K562 (cell line): ENCODE measurements around the gene SELPLG. TPM values are rescaled to one million over a fixed set of nuclear protein-coding genes. Genes with fewer than 3 reads are reported as not detected.

ENCODE experiments used
- ATAC-seq: fragments of 200-7000 bp; cut with Tn5 transposase; 3 replicates; pipeline ENCODE4 v1.9.1; 2020; ENCODE audit warnings: moderate library complexity
- BruUV-seq: library from RNA; stranded (reverse); fragments of 400-500 nt; replicated peaks from 2 replicates; lab custom pipeline; 2021; lab: Mats Ljungman, UMichigan
- CTCF ChIA-PET: fragments of 300-600 bp; formaldehyde crosslinking; extraction: SDS; loops from one replicate; lab custom pipeline; 2021; ENCODE audit warnings: low intra/inter-chr PET ratio; lab: Yijun Ruan, JAX
- POLR2A ChIA-PET: fragments of 300-600, 350-650 bp; sonication (Branson Sonifier 250); formaldehyde crosslinking; extraction: SDS; loops from one replicate; lab custom pipeline; 2021; ENCODE audit warnings: antibody characterized with exemption, inconsistent platforms; lab: Yijun Ruan, JAX
- DNase-seq, 4 experiments: peaks; one replicate each; pipeline versions ENCODE4 v3.0.0 to v3.0.0-alpha.2; 2011 to 2018; ENCODE audit warnings: low spot score in 3 of 4, mixed read lengths in 3 of 4; ENCODE audit errors: extremely low read depth in 1 of 4
- FAIRE-seq: peaks from 2 replicates; lab custom pipeline; 2011; peaks lifted over from hg19 to GRCh38; lab: Jason Lieb, UNC
- H2AFZ ChIP-seq: 2 replicates; pipeline ENCODE4 v1.6.0; 2011; ENCODE audit warnings: low read depth, low read length, control low read depth, inconsistent platforms
- H3K27ac ChIP-seq: fragments of 200-600 bp; 3 replicates; pipeline ENCODE4 v1.8.0; 2011; ENCODE audit warnings: low read depth, mild to moderate bottlenecking, control low read depth, inconsistent platforms, low read length, moderate library complexity, mixed read lengths; ENCODE audit errors: extremely low read depth
- H3K27me3 ChIP-seq, 2 experiments: fragments of 300-600 bp in 1 of 2; 2 replicates in 1 of 2; 3 replicates in 1 of 2; pipeline versions ENCODE4 v1.6.0 to v1.8.0; 2011; ENCODE audit warnings: inconsistent platforms in 2 of 2, low read length in 2 of 2, mild to moderate bottlenecking in 1 of 2, mixed read lengths in 1 of 2, moderate library complexity in 1 of 2; ENCODE audit not compliant: control insufficient read depth in 2 of 2, insufficient read depth in 2 of 2
- H3K36me3 ChIP-seq: fragments of 300-600 bp; 3 replicates; pipeline ENCODE4 v1.8.0; 2011; ENCODE audit warnings: mild to moderate bottlenecking, low read length, inconsistent platforms; ENCODE audit not compliant: control insufficient read depth, insufficient read depth
- H3K4me1 ChIP-seq, 2 experiments: fragments of 200-600 bp in 1 of 2; replicated peaks in 1 of 2; 2 replicates in 1 of 2; 3 replicates in 1 of 2; pipeline versions ENCODE4 v1.5.1 to v1.8.0; 2011; ENCODE audit warnings: inconsistent platforms in 2 of 2, low read length in 2 of 2, mild to moderate bottlenecking in 1 of 2, mixed read lengths in 1 of 2, moderate library complexity in 1 of 2; ENCODE audit not compliant: control insufficient read depth in 2 of 2, insufficient read depth in 2 of 2
- H3K4me2 ChIP-seq: 2 replicates; pipeline ENCODE4 v1.6.1; 2011; ENCODE audit warnings: low read length, control low read depth, inconsistent platforms, mixed read lengths; ENCODE audit not compliant: insufficient read depth
- H3K4me3 ChIP-seq: fragments of 200-600 bp; sonication (generic), shearing (Covaris generic); 2 replicates; pipeline ENCODE4 v1.5.1; 2016; ENCODE audit warnings: control low read depth, inconsistent platforms
- H3K79me2 ChIP-seq: fragments of 200-600 bp; 3 replicates; pipeline ENCODE4 v1.8.0; 2011; ENCODE audit warnings: low read length, inconsistent platforms; ENCODE audit not compliant: control insufficient read depth, insufficient read depth
- H3K9ac ChIP-seq, 2 experiments: 2 replicates each; pipeline versions ENCODE4 v1.6.0 to v1.6.1; 2011; ENCODE audit warnings: low read depth in 2 of 2, low read length in 2 of 2, control low read depth in 1 of 2, inconsistent platforms in 1 of 2, mild to moderate bottlenecking in 1 of 2, mixed read lengths in 1 of 2; ENCODE audit not compliant: insufficient read depth in 1 of 2
- H3K9me1 ChIP-seq: one replicate; pipeline ENCODE4 v1.6.0; 2011; ENCODE audit warnings: inconsistent platforms, mild to moderate bottlenecking, low read length, moderate library complexity; ENCODE audit not compliant: control insufficient read depth, insufficient read depth
- H3K9me3 ChIP-seq: replicated peaks from 2 replicates; pipeline ENCODE4 v1.5.1; 2011; ENCODE audit warnings: low read depth, low read length, inconsistent platforms; ENCODE audit not compliant: control insufficient read depth, insufficient read depth
- H4K20me1 ChIP-seq: replicated peaks from 2 replicates; pipeline ENCODE4 v1.6.1; 2011; ENCODE audit warnings: low read length, inconsistent platforms, mixed read lengths; ENCODE audit not compliant: control insufficient read depth, insufficient read depth
- ATF6 ChIP-seq: sonication (generic); formaldehyde crosslinking; IDR thresholded peaks from 2 replicates; pipeline ENCODE4 v1.4.0; 2020; ENCODE audit warnings: mild to moderate bottlenecking, missing genetic modification reagents
- CREM ChIP-seq: IDR thresholded peaks from 2 replicates; pipeline ENCODE4 v1.6.1; 2014; ENCODE audit warnings: antibody characterized with exemption, low read depth
- JUN ChIP-seq, 2 experiments: sonication (generic) in 1 of 2; formaldehyde crosslinking in 1 of 2; IDR thresholded peaks; 2 replicates each; pipeline versions ENCODE4 v1.6.1 to v1.8.0; 2012 to 2022; ENCODE audit warnings: borderline replicate concordance in 2 of 2, mild to moderate bottlenecking in 2 of 2, improper control_type of control experiment in 1 of 2, low read depth in 1 of 2, low read length in 1 of 2, missing genetic modification reagents in 1 of 2
- NUFIP1 ChIP-seq: fragments of 450-650 bp; IDR thresholded peaks from 2 replicates; pipeline ENCODE4 v1.6.1; 2018; ENCODE audit not compliant: partially characterized antibody
- PTBP1 ChIP-seq: fragments of 200-400 bp; formaldehyde crosslinking; IDR thresholded peaks from 2 replicates; pipeline ENCODE4 v1.6.1; 2017; ENCODE audit warnings: low read depth, low read length
- RNF2 ChIP-seq: sonication (generic); IDR thresholded peaks from 2 replicates; pipeline ENCODE4 v1.6.1; 2016
- TFAM ChIP-seq: fragments of 250-450 bp; sonication (Bioruptor Pico); conservative IDR thresholded peaks from 2 replicates; pipeline ENCODE4 v1.5.0; 2021; ENCODE audit warnings: mild to moderate bottlenecking, moderate library complexity
- WGBS: fragments of 100-300 bp; shearing (Covaris generic); methylation state at CpG from one replicate; pipeline ENCODE4 v1.1.6; 2016; ENCODE audit warnings: low coverage, mixed read lengths; ENCODE audit not compliant: insufficient coverage; ENCODE audit errors: missing lambda C conversion rate; 5-methylcytosine and 5-hydroxymethylcytosine counted together
- in situ Hi-C: fragments of 300-500 bp; cut with MboI; formaldehyde crosslinking; loops from 4 replicates; pipeline ENCODE4 v1.15.0; 2018; ENCODE audit warnings: inconsistent platforms, mixed read lengths
- intact Hi-C: fragments of 100-400 bp; cut with micrococcal nuclease; formaldehyde crosslinking; loops from 2 replicates; pipeline ENCODE4 v1.14.2; 2022
- polyA plus RNA-seq, 8 experiments: library from polyadenylated mRNA; depleted of rRNA in 4 of 8; stranded (reverse) in 5 of 8; unstranded in 3 of 8; fragments of >200 nt; fragmentation: Nextera tagmentation in 2 of 8; fragmentation: Illumina TruSeq in 1 of 8; extraction: Ambion mirVana in 2 of 8; extraction: Trizol in 1 of 8; gene quantifications; 2 replicates each; pipeline versions ENCODE4 v1.2.1 to v1.2.3, GENCODE V29; 2011 to 2014; ENCODE audit warnings: inconsistent platforms in 1 of 8, missing spikeins in 1 of 8
- total RNA-seq, 7 experiments: library from RNA; depleted of rRNA in 6 of 7; stranded (reverse); fragments of >200 nt in 6 of 7; fragmentation: Illumina TruSeq in 2 of 7; extraction: Trizol in 2 of 7; gene quantifications; 2 replicates each; pipeline versions ENCODE4 v1.2.1 to v1.2.3, GENCODE V29; 2011 to 2021; ENCODE audit warnings: low replicate concordance in 1 of 7
- TF ChIP-seq, protein P1 (sequence below): fragments of 250-450 bp; sonication (Bioruptor Pico); IDR thresholded peaks from 2 replicates; pipeline ENCODE4 v1.5.0; 2020; ENCODE audit warnings: mild to moderate bottlenecking, borderline replicate concordance
- TF ChIP-seq, protein P2 (sequence below), 2 experiments: fragments of 450-650 bp in 1 of 2; sonication (generic) in 1 of 2; formaldehyde crosslinking; conservative IDR thresholded peaks; 2 replicates each; pipeline versions ENCODE4 v1.4.0 to v1.8.1; 2020 to 2022; ENCODE audit warnings: mild to moderate bottlenecking in 1 of 2, missing genetic modification reagents in 1 of 2

SELPLG gene
- total and polyA plus RNA-seq, 9 of the 15 experiments (the other 6 are each of a cell fraction or from before 2014, with no cell fraction given), result 0.22 to 10.2 (median 1.7) TPM

- Histone ChIP-seq H3K9me1 (no peaks in the 10 kb centered on the region), H3K36me3 (peaks cover 78% of the 10 kb centered on the region), H3K27me3 (no peaks in the 10 kb centered on the region), H3K79me2 (peaks cover 3% of the 10 kb centered on the region; the same call in 1 of the 3 replicates), H3K4me2 (no peak overlapping the region), H3K4me1 (peaks cover 0 to 2% of the 10 kb centered on the region in 2 experiments; a peak in 1 of 5 replicates), H3K9ac (no peak overlapping the region), H3K4me3 (no peak overlapping the region), H3K27ac (no peak overlapping the region), H4K20me1 (peaks cover 2% of the 10 kb centered on the region; the same call in 1 of the 2 replicates), H3K9me3 (no peaks in the 10 kb centered on the region; the same call in 1 of the 2 replicates), H2AFZ (no peak overlapping the region)
- intact Hi-C loops (no loop called here), in situ Hi-C loops (no loop called here)
- BruUV-seq, result no TSS peak
- no peak for ATAC-seq
- DNase-seq, result no peak
- POLR2A ChIA-PET, result interaction anchor here (1.1 kb wide), 2 partner anchors 8 to 13 kb away, joined by 3 read pairs; no protein-coding TSS in a partner anchor
- WGBS, result 89% methylated on average over 3 of the region's 3 CpGs
- CTCF ChIA-PET, result no interaction called here
- no peak for TF ChIP-seq ATF6
- TF ChIP-seq, protein P1, sequence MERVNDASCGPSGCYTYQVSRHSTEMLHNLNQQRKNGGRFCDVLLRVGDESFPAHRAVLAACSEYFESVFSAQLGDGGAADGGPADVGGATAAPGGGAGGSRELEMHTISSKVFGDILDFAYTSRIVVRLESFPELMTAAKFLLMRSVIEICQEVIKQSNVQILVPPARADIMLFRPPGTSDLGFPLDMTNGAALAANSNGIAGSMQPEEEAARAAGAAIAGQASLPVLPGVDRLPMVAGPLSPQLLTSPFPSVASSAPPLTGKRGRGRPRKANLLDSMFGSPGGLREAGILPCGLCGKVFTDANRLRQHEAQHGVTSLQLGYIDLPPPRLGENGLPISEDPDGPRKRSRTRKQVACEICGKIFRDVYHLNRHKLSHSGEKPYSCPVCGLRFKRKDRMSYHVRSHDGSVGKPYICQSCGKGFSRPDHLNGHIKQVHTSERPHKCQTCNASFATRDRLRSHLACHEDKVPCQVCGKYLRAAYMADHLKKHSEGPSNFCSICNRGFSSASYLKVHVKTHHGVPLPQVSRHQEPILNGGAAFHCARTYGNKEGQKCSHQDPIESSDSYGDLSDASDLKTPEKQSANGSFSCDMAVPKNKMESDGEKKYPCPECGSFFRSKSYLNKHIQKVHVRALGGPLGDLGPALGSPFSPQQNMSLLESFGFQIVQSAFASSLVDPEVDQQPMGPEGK (CRISPR knock-in tag), result no peak
- TF ChIP-seq NUFIP1, result no peak
- TF ChIP-seq, protein P2, sequence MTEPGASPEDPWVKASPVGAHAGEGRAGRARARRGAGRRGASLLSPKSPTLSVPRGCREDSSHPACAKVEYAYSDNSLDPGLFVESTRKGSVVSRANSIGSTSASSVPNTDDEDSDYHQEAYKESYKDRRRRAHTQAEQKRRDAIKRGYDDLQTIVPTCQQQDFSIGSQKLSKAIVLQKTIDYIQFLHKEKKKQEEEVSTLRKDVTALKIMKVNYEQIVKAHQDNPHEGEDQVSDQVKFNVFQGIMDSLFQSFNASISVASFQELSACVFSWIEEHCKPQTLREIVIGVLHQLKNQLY (CRISPR knock-in tag; conservative IDR thresholded peaks at IDR 0.05), result no peak
- no peak for TF ChIP-seq CREM
- TF ChIP-seq TFAM (CRISPR knock-in tag), result no peak
- no peak for TF ChIP-seq JUN (IDR thresholded peaks at IDR 0.05; ENCODE audit: borderline replicate concordance, low read depth, low read length)
- TF ChIP-seq JUN (CRISPR knock-in tag; IDR thresholded peaks at IDR 0.05; ENCODE audit: borderline replicate concordance), result no peak
- no peak for TF ChIP-seq RNF2
- no peak for TF ChIP-seq PTBP1
- FAIRE-seq, result no peak
These were observed 20.2 kb upstream of the SELPLG start for GRCh38 chr12:108653922-108654321.
